GM19463 (cell line): ENCODE results near the gene UNK.
"Not testable (repeated sequence)": the region's sequence is repeated elsewhere in the genome, so short reads cannot be mapped to it uniquely, and the experiment has no call there.

Experiments
- ATAC-seq: cut with Tn5 transposase; IDR thresholded peaks from one replicate; pipeline ENCODE4 v1.9.1; 2021; ENCODE audit warnings: mild to moderate bottlenecking, moderate library complexity; ENCODE audit not compliant: unreplicated experiment

UNK gene

DNA sequence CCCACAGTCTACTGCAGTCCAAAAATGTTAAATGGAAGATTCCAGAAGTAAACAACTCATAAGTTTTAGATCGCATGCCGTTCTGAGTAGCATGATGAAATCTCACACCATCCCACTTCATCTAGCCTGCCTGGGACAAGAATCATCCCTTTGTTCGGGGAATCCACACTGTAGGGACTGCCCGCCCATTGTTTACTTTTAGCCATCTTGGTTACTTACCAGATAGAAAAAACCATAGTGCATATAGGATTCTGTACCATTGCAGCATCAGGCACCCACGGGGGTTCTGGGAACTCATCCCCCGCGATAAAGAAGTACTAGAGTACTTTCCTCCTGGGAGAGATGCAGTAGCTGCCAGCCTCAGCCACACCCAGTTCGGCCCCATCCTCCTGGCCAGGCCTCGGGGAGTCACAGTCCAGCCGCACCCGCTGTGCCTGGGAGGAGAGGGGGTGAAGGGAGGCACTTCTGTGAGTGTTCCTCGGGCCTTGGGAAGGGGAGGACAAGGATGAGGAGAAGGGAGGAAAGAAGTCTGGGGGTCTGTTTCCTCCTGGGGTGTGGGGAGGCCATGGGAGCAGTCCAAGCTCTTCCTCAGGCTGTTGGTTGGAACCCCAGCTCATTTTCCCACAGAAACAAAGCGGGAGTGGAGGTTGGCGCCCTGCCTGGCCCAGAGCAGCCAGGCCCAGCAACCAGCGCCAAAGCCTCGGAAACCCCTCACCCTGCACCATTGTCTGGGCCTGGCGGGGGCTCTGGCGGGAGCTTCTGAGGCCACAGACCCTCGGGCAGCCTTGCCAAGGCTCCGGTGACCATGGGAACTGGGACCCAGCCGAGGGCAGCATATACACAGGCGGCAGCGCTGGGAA is 84.9 kb downstream of the UNK start:
- no peak for ATAC-seq

DNA sequence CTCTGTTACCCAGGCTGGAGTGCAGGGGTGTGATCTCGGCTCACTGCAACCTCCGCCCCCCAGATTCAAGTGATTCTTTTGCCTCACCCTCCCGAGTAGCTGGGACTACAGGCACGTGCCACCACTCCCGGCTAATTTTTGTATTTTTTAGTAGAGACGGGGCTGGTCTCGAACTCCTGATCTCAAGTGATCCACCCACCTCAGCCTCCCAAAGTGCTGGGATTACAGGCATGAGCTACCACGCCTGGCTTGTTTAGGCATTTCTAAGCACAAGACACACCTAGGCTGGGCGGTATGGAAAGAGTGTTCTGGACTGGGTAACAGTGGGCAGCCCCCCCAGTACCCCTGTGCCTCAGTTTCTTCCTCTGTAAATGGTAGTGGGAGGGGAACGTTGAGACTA is 85.6 kb downstream of the UNK start:
- not testable (repeated sequence) for ATAC-seq

DNA sequence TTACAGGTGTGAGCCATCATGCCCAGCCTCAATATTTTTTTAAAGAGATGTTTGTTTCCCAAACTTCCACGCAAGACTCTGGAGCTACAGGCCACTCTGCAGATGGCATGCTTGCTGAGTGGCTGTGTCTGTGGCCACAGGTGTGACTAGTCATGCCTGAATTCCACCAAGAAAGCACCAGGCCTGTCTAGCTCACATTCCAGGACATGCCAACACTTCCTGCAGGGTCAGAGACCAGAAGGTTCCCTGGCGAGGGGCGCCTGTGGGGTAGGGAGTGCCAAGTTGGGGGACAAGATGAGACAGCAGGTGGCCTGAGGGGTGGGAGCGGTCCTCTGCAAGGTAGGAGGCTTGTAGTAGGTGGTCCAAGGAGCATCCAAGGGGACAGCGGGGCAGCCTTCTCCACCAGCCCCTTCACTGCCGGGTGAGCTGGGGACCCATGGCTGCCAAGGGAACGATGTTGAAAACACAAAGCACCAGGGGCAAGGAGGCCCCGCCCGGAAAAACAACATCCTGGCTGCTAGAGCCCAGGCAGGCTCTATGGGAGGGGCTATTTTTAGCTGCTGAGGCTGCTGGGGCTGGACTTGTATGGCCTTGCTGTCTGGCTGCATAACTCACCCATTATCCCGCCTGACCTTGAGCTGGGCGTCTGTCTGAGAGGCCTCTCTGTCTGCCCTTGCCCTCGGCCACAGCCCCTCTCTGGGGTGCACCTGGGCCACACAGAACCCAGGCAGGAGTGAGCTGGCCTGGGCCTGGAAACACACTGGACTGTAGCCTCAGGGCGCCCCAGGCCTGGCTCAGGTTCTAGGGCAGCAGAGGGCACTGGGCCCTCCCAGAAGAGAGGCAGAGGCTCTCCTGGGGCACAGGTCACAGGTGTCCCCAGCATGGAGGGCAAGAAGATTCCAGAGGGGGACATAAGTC is 88.1 kb downstream of the UNK start:
- ATAC-seq, result no peak

DNA sequence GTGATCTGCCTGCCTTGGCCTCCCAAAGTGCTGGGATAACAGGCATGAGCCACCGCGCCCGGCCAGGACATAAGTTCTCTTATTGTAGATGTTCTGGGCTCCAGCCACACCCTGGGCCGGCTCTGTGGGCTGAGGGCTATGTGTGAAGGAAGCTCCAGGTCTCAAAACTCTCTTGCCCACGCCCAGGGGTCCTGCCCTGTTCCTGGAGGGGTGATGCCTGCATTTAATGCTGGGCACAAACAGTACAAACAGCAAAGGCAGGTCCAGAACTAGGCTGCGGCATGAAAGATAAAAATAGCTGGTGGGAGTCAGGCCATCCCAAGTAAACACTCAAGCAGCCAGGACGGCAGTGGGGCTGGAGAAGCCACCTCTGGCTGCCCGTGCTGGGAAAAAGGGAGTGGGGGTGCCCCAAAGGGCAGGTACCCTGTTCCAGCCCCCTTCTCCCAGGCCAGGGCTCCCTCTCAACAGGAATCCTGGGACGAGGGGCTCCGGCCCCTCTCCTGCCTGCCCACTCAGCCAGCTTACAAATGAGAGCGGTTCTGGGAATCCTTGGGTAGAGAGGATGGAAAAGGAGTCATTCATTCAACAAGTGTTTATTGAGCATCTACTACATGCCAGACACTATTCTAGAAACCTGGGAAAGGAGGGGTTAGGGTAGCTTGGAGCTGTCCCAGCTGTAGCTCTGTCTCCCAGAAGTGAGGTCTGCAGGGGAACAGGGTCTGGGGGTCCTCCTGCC is 89.1 kb downstream of the UNK start:
- no peak for ATAC-seq

DNA sequence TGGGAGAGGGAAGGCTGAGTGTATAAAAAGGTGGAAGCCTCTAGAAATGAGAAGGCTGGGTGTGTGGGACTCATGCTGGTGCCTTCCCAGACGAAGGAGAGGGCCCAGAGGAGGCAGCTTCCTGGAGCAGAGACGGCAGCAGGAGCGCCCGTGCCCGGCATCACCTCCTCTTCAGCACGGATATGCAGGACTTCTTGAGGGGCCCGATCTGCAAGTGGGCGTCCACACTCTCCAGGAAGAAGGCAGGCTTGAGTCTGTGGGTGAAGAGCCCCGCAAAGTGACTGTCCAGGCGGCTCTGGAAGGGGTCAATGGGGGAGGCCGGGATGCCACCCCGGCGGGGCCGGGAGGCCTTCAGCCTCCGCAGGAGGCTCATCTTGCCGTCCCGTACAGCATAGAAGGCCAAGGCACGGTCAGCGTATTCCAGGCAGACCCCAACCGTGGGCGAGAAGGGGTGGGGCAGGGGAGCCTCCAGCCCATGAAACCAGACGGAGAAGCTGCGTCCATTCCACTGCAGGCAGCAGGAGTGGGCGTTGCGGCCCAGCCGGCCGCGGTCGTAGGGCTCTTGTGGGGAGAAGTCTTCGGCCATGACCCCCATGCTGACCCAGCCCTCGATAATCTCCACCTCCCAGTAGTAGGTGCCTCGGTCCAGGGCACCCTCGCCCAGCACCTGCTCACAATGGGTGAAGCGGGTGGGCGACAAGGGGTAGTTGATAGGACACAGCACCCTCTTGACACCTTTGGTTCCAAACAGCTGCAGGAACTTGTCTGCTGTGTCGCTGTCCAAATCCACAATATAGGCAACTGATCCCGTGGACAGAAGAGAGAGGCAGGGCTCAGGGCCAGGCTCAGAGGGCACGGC is 89.9 kb downstream of the UNK start:
- no peak for ATAC-seq
